PC-9 (cell line): ENCODE data around the gene ZNF597. TPM values are rescaled to one million over a fixed set of nuclear protein-coding genes. Genes with fewer than 3 reads are reported as not detected.

ENCODE experiments used
- BruUV-seq: library from RNA; stranded (reverse); fragments of 400-500 nt; replicated peaks from 2 replicates; lab custom pipeline; 2021; lab: Mats Ljungman, UMichigan
- CTCF ChIA-PET: fragments of 300-600 bp; sonication (Branson Sonifier 250); formaldehyde crosslinking; loops from one replicate; lab custom pipeline; 2022; ENCODE audit warnings: antibody characterized with exemption; lab: Charles Lee
- POLR2A ChIA-PET: fragments of 300-600 bp; sonication (Branson Sonifier 250); formaldehyde crosslinking; loops from one replicate; lab custom pipeline; 2022; ENCODE audit warnings: antibody characterized with exemption; ENCODE audit not compliant: unreplicated experiment; lab: Charles Lee
- DNase-seq, 2 experiments: peaks; one replicate each; pipeline versions ENCODE4 v3.0.0 to v3.0.0-alpha.2; 2015 to 2022; ENCODE audit warnings: mixed read lengths in 1 of 2
- H2AFZ ChIP-seq: fragments of 200-600 bp; sonication (generic); 2 replicates; pipeline ENCODE4 v1.8.1; 2017; ENCODE audit warnings: antibody characterized with exemption
- H3F3A ChIP-seq: fragments of 200-600 bp; sonication (generic); 2 replicates; pipeline ENCODE4 v1.8.1; 2017; ENCODE audit warnings: antibody characterized with exemption, mild to moderate bottlenecking, low read depth; ENCODE audit not compliant: insufficient read depth
- H3K27ac ChIP-seq: fragments of 200-600 bp; sonication (generic); 2 replicates; pipeline ENCODE4 v1.6.1; 2016; ENCODE audit warnings: mixed run types
- H3K27me3 ChIP-seq: fragments of 200-600 bp; sonication (generic); 2 replicates; pipeline ENCODE4 v1.6.1; 2016; ENCODE audit warnings: low read depth, mixed run types; ENCODE audit not compliant: insufficient read depth
- H3K36me3 ChIP-seq: fragments of 200-600 bp; sonication (generic); 2 replicates; pipeline ENCODE4 v1.6.1; 2016; ENCODE audit warnings: low read depth, mixed run types
- H3K4me1 ChIP-seq: fragments of 200-600 bp; sonication (generic); replicated peaks from 2 replicates; pipeline ENCODE4 v1.6.1; 2016; ENCODE audit warnings: mixed run types; ENCODE audit not compliant: insufficient read depth
- H3K4me2 ChIP-seq: fragments of 200-600 bp; sonication (generic); 2 replicates; pipeline ENCODE4 v1.6.1; 2017; ENCODE audit warnings: mixed run types
- H3K4me3 ChIP-seq: fragments of 200-600 bp; sonication (generic); 2 replicates; pipeline ENCODE4 v1.6.1; 2016; ENCODE audit warnings: mixed run types
- H3K79me2 ChIP-seq: fragments of 200-600 bp; sonication (generic); 2 replicates; pipeline ENCODE4 v1.6.1; 2017; ENCODE audit warnings: low read depth, mixed run types
- H3K9me2 ChIP-seq: fragments of 200-600 bp; sonication (generic); 2 replicates; pipeline ENCODE4 v1.8.1; 2017; ENCODE audit warnings: mild to moderate bottlenecking; ENCODE audit not compliant: insufficient read depth
- H3K9me3 ChIP-seq: fragments of 200-600 bp; sonication (generic); 2 replicates; pipeline ENCODE4 v1.8.1; 2016; ENCODE audit warnings: low read depth; ENCODE audit not compliant: insufficient read depth
- H4K20me1 ChIP-seq: fragments of 200-600 bp; sonication (generic); 2 replicates; pipeline ENCODE4 v1.8.1; 2017; ENCODE audit not compliant: insufficient read depth
- EZH2 ChIP-seq: fragments of 200-600 bp; sonication (generic); IDR thresholded peaks from 2 replicates; pipeline ENCODE4 v1.8.0; 2017; ENCODE audit warnings: antibody characterized with exemption, low read depth
- intact Hi-C: fragments of 100-400 bp; cut with micrococcal nuclease; formaldehyde crosslinking; loops from one replicate; pipeline ENCODE4 v1.10.0; 2022; ENCODE audit not compliant: unreplicated experiment
- total RNA-seq: library from RNA; stranded (reverse); gene quantifications from 2 replicates; pipeline ENCODE4 v1.2.3, GENCODE V29; 2021
- TF ChIP-seq, protein P1 (sequence below): fragments of 200-600 bp; sonication (generic); conservative IDR thresholded peaks from 2 replicates; pipeline ENCODE4 v1.6.1; 2017; ENCODE audit warnings: mixed run types, antibody characterized with exemption, mild to moderate bottlenecking, moderate library complexity

ZNF597 gene
- total RNA-seq, 1 experiment from 2014 or later: 1.5 TPM

DNA sequence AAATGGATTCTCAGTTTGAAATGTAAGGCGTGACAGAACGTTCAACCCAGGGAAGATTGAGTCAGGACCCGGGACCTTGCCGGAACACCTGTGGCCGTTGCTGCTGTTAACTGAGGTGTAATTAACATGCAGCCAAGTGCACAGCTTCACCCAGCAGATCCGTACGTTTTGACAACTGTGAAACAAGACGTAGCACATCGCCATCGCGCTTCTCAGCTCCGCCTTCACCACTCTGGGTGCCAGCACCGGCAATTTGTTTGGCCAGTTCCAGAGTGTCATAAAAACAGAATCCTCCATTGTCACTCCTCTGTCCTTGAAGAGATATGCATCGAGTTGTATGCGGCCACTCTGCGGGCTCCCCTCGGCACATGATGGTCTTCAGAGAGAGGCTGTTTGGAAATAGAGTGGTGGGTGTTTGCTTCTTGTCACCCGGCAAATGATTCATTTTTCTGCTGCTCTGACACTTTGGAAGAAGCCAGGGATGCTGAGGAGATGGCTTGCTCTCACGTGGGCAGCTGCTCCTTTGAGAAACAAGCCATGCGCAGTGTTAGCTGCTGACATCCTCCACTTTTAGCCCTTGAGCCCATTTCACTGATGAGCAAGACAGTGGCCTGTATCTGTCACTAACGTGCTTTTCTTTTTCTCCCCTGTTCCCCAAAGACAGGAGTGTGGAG is 22.7 kb upstream of the ZNF597 start:
- no peaks in the 10 kb centered on the region for H3K9me3 ChIP-seq
- H2AFZ ChIP-seq: no peak overlapping the region
- H3F3A ChIP-seq: no peaks in the 10 kb centered on the region
- no peaks in the 10 kb centered on the region for H3K9me2 ChIP-seq
- ChIA-PET POLR2A (no interaction called here), CTCF (interaction anchor here (0.5 kb wide), 1 partner anchor 39 kb away, joined by 3 read pairs; no protein-coding TSS in a partner anchor)
- H3K27ac ChIP-seq: no peak overlapping the region
- no peaks in the 10 kb centered on the region for H3K4me1 ChIP-seq
- H4K20me1 ChIP-seq: peaks cover 73% of the 10 kb centered on the region
- BruUV-seq: no TSS peak
- no peaks in the 10 kb centered on the region; the same call in 1 of the 2 replicates for H3K36me3 ChIP-seq
- no peak for DNase-seq
- peaks cover 96% of the 10 kb centered on the region for H3K79me2 ChIP-seq
- no peak for TF ChIP-seq EZH2
- TF ChIP-seq, protein P1, sequence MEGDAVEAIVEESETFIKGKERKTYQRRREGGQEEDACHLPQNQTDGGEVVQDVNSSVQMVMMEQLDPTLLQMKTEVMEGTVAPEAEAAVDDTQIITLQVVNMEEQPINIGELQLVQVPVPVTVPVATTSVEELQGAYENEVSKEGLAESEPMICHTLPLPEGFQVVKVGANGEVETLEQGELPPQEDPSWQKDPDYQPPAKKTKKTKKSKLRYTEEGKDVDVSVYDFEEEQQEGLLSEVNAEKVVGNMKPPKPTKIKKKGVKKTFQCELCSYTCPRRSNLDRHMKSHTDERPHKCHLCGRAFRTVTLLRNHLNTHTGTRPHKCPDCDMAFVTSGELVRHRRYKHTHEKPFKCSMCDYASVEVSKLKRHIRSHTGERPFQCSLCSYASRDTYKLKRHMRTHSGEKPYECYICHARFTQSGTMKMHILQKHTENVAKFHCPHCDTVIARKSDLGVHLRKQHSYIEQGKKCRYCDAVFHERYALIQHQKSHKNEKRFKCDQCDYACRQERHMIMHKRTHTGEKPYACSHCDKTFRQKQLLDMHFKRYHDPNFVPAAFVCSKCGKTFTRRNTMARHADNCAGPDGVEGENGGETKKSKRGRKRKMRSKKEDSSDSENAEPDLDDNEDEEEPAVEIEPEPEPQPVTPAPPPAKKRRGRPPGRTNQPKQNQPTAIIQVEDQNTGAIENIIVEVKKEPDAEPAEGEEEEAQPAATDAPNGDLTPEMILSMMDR: no peak
- no peaks in the 10 kb centered on the region for H3K27me3 ChIP-seq
- no peak overlapping the region for H3K4me2 ChIP-seq
- intact Hi-C loops: no loop called here
- no peak overlapping the region for H3K4me3 ChIP-seq

DNA sequence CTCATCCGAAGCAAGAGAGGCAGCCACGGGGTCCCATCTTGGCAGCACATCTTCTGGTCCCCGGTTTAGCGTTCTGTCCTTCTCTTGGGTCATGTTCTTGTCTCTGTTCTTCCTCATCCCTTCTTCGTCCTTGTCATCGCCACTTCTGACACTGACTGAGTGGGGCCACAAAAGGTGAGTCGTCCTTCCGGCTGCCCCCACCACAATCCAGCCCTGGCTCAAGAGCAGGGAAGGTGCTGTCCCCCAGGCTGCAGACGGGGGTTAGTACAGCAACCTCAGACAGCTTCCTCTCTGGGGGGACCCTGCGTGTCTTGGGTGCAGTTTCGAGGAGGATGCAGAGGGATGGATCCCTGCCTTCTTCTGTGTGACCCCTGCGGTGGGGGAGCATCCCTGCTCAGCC is 22.0 kb upstream of the ZNF597 start:
- H3K9me2 ChIP-seq: no peaks in the 10 kb centered on the region
- CTCF ChIA-PET: interaction anchor here (0.5 kb wide), 1 partner anchor 40 kb away, joined by 3 read pairs; no protein-coding TSS in a partner anchor

DNA sequence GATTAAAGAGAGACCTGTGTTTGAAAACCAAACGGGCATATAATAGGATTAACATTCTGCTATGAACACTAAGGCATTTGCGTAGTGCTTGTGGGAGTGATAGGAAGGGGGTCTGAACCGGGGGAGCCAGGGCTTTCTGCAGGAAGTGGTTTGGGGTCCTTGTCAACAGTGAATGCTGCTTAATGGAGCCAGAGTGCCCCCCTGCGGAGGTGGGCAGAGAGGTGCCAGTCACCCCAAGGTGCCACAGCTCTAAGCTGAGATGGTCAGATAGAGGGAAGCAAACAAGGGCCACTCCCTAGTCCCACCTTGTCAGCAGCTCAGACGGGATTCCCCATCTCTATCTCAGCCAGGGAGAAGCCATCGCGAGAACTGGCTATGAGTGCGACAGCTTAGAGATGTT is 17.8 kb upstream of the ZNF597 start:
- H3K9me3 ChIP-seq: no peaks in the 10 kb centered on the region
- no peak overlapping the region; the same call in 1 of the 2 replicates for H3K4me2 ChIP-seq
- ChIA-PET CTCF (no interaction called here), POLR2A (no interaction called here)
- H2AFZ ChIP-seq: no peak overlapping the region
- H3K4me3 ChIP-seq: no peak overlapping the region
- no peaks in the 10 kb centered on the region for H3K9me2 ChIP-seq
- no peaks in the 10 kb centered on the region for H3K36me3 ChIP-seq
- peaks cover 60% of the 10 kb centered on the region for H4K20me1 ChIP-seq
- no peaks in the 10 kb centered on the region for H3K27me3 ChIP-seq
- BruUV-seq: no TSS peak
- intact Hi-C loops: no loop called here
- H3K27ac ChIP-seq: no peak overlapping the region
- no peak for DNase-seq
- peaks cover 11% of the 10 kb centered on the region; the same call in 1 of the 2 replicates for H3F3A ChIP-seq
- TF ChIP-seq, protein P1: no peak
- no peak for TF ChIP-seq EZH2
- peaks cover 78% of the 10 kb centered on the region for H3K79me2 ChIP-seq
- peaks cover 20% of the 10 kb centered on the region for H3K4me1 ChIP-seq

More for the DNA sequence above, 22.0 kb upstream of the ZNF597 start:
- Histone ChIP-seq H3K27ac (no peak overlapping the region), H4K20me1 (peaks cover 73% of the 10 kb centered on the region), H3K4me1 (0 out of 2 replicates have a peak, but pooled peaks cover 1% of the 10 kb centered on the region), H3K79me2 (peaks cover 96% of the 10 kb centered on the region), H3K27me3 (no peaks in the 10 kb centered on the region), H3K4me3 (no peak overlapping the region), H3F3A (no peaks in the 10 kb centered on the region), H3K36me3 (no peaks in the 10 kb centered on the region; the same call in 1 of the 2 replicates), H3K9me3 (no peaks in the 10 kb centered on the region), H3K4me2 (no peak overlapping the region), H2AFZ (no peak overlapping the region)
- TF ChIP-seq, protein P1: no peak
- no peak for TF ChIP-seq EZH2
- POLR2A ChIA-PET: no interaction called here
- DNase-seq: no peak
- BruUV-seq: no TSS peak
- intact Hi-C loops: no loop called here
